Stimulated activated CD4-positive, alpha-beta T cell treated with anti-CD3 and anti-CD28 coated beads, Interleukin-12 subunit alpha, Interleukin-12 subunit beta, amount 100 ng/mL, for 4 hours (primary cell): ENCODE measurements around the gene ERO1B.
"Not testable (repeated sequence)": the region's sequence is repeated elsewhere in the genome, so short reads cannot be mapped to it uniquely, and the experiment has no call there.

Experiments
- DNase-seq: peaks from one replicate; pipeline ENCODE4 v3.0.0-alpha.2; 2020

The ERO1B gene

GRCh38 chr1:236247286-236247685 is 34.5 kb downstream of the ERO1B start:
- no peak for DNase-seq

GRCh38 chr1:236242568-236242967 is 39.2 kb downstream of the ERO1B start:
- DNase-seq, result no peak

GRCh38 chr1:236240675-236241074 is 41.1 kb downstream of the ERO1B start:
- no peak for DNase-seq

- no peak for DNase-seq
Observed at GRCh38 chr1:236239092-236239585, 42.6 kb downstream of the ERO1B start.

GRCh38 chr1:236235116-236235515 is 46.6 kb downstream of the ERO1B start:
- DNase-seq, result no peak

- DNase-seq, result no peak
Observed at GRCh38 chr1:236228411-236228810, 53.3 kb downstream of the ERO1B start.

GRCh38 chr1:236222632-236223031 is 59.1 kb downstream of the ERO1B start:
- DNase-seq, result no peak

- DNase-seq, result no peak
Observed at GRCh38 chr1:236220473-236220872, 61.3 kb downstream of the ERO1B start.

- DNase-seq, result no peak
Observed at GRCh38 chr1:236214761-236215160, 67.0 kb downstream of the ERO1B start.

GRCh38 chr1:236213534-236213933 is 68.2 kb downstream of the ERO1B start:
- DNase-seq, result no peak

GRCh38 chr1:236211815-236212214 is 69.9 kb downstream of the ERO1B start:
- no peak for DNase-seq

- no peak for DNase-seq
Observed at GRCh38 chr1:236209713-236210112, 72.0 kb downstream of the ERO1B start.

- no peak for DNase-seq
Observed at GRCh38 chr1:236209185-236209584, 72.6 kb downstream of the ERO1B start.

GRCh38 chr1:236207569-236207968 is 74.2 kb downstream of the ERO1B start:
- DNase-seq, result no peak

GRCh38 chr1:236207121-236207520 is 74.6 kb downstream of the ERO1B start:
- no peak for DNase-seq

- DNase-seq, result no peak
Observed at GRCh38 chr1:236206548-236206947, 75.2 kb downstream of the ERO1B start.

- DNase-seq, result no peak
Observed at GRCh38 chr1:236204656-236205055, 77.1 kb downstream of the ERO1B start.

- no peak for DNase-seq
Observed at GRCh38 chr1:236204039-236204438, 77.7 kb downstream of the ERO1B start.

GRCh38 chr1:236201786-236202185 is 80.0 kb downstream of the ERO1B start:
- DNase-seq, result no peak

- no peak for DNase-seq
Observed at GRCh38 chr1:236200925-236201324, 80.8 kb downstream of the ERO1B start.

- no peak for DNase-seq
Observed at GRCh38 chr1:236193184-236193583, 88.6 kb downstream of the ERO1B start.

- not testable (repeated sequence) for DNase-seq
Observed at GRCh38 chr1:236188084-236188483, 93.7 kb downstream of the ERO1B start.

- not testable (repeated sequence) for DNase-seq
Observed at GRCh38 chr1:236186471-236186870, 95.3 kb downstream of the ERO1B start.

GRCh38 chr1:236185687-236186086 is 96.1 kb downstream of the ERO1B start:
- DNase-seq, result no peak

- no peak for DNase-seq
Observed at GRCh38 chr1:236181059-236181458, 100.7 kb downstream of the ERO1B start.

GRCh38 chr1:236179634-236180033 is 102.1 kb downstream of the ERO1B start:
- DNase-seq, result no peak
